Measurements from ENCODE around the gene LMNA.
"Not testable (repeated sequence)": the region's sequence is repeated elsewhere in the genome, so short reads cannot be mapped to it uniquely, and the experiment has no call there.

The LMNA gene

GRCh38 chr1:156167536-156167935 lies 53.0 kb downstream of the LMNA start:
- Histone ChIP-seq H3K36me3 (ENCODE audit: control insufficient read depth in 2 of 2, insufficient read depth in 2 of 2, low read length in 2 of 2) (no peaks in the 10 kb centered on the region), H3K27me3 (ENCODE audit: control insufficient read depth in 1 of 2, insufficient read depth in 2 of 2, low read length in 2 of 2) (no peaks in the 10 kb centered on the region), H3K4me1 (ENCODE audit: control insufficient read depth, insufficient read depth, low read length) (no peaks in the 10 kb centered on the region), H3K9ac (ENCODE audit: low read length in 2 of 2) (no peak overlapping the region), H3K9me3 (ENCODE audit: control insufficient read depth in 2 of 2, low read length in 2 of 2) (no peaks in the 10 kb centered on the region), H3K4me3 (ENCODE audit: low read length in 2 of 2) (no peak overlapping the region), H3K27ac (ENCODE audit: low read length) (no peak overlapping the region)

- no peaks in the 10 kb centered on the region for H3K4me1 ChIP-seq (ENCODE audit: control insufficient read depth, insufficient read depth, low read length)
- H3K9ac ChIP-seq (ENCODE audit: low read length in 2 of 2), result no peak overlapping the region
- peaks cover 0 to 3% of the 10 kb centered on the region in 2 donors for H3K36me3 ChIP-seq (ENCODE audit: control insufficient read depth in 2 of 2, insufficient read depth in 2 of 2, low read length in 2 of 2)
- H3K27me3 ChIP-seq (ENCODE audit: control insufficient read depth in 1 of 2, insufficient read depth in 2 of 2, low read length in 2 of 2), result no peaks in the 10 kb centered on the region
- H3K4me3 ChIP-seq (ENCODE audit: low read length in 2 of 2), result no peak overlapping the region
- H3K9me3 ChIP-seq (ENCODE audit: control insufficient read depth in 2 of 2, low read length in 2 of 2), result no peaks in the 10 kb centered on the region
- H3K27ac ChIP-seq (ENCODE audit: low read length), result no peak overlapping the region
These were observed 58.4 kb downstream of the LMNA start for GRCh38 chr1:156172696-156173470.

- H3K4me3 ChIP-seq (ENCODE audit: low read length in 2 of 2), result no peak overlapping the region
- no peaks in the 10 kb centered on the region for H3K27me3 ChIP-seq (ENCODE audit: control insufficient read depth in 1 of 2, insufficient read depth in 2 of 2, low read length in 2 of 2)
- H3K27ac ChIP-seq (ENCODE audit: low read length), result no peak overlapping the region
- no peaks in the 10 kb centered on the region for H3K4me1 ChIP-seq (ENCODE audit: control insufficient read depth, insufficient read depth, low read length)
- no peaks in the 10 kb centered on the region for H3K9me3 ChIP-seq (ENCODE audit: control insufficient read depth in 2 of 2, low read length in 2 of 2)
- peaks cover 0 to 3% of the 10 kb centered on the region in 2 donors for H3K36me3 ChIP-seq (ENCODE audit: control insufficient read depth in 2 of 2, insufficient read depth in 2 of 2, low read length in 2 of 2)
- no peak overlapping the region for H3K9ac ChIP-seq (ENCODE audit: low read length in 2 of 2)
These were observed 62.2 kb downstream of the LMNA start for GRCh38 chr1:156176610-156177210.

GRCh38 chr1:156177919-156178654 lies 63.6 kb downstream of the LMNA start:
- H3K9me3 ChIP-seq (ENCODE audit: control insufficient read depth in 2 of 2, low read length in 2 of 2), result no peaks in the 10 kb centered on the region
- peaks cover 0 to 3% of the 10 kb centered on the region in 2 donors for H3K36me3 ChIP-seq (ENCODE audit: control insufficient read depth in 2 of 2, insufficient read depth in 2 of 2, low read length in 2 of 2)
- H3K4me3 ChIP-seq (ENCODE audit: low read length in 2 of 2), result no peak overlapping the region
- H3K9ac ChIP-seq (ENCODE audit: low read length in 2 of 2), result no peak overlapping the region
- H3K27ac ChIP-seq (ENCODE audit: low read length), result no peak overlapping the region
- no peaks in the 10 kb centered on the region for H3K4me1 ChIP-seq (ENCODE audit: control insufficient read depth, insufficient read depth, low read length)
- H3K27me3 ChIP-seq (ENCODE audit: control insufficient read depth in 1 of 2, insufficient read depth in 2 of 2, low read length in 2 of 2), result no peaks in the 10 kb centered on the region

- Histone ChIP-seq H3K4me1 (ENCODE audit: control insufficient read depth, insufficient read depth, low read length) (no peaks in the 10 kb centered on the region), H3K27me3 (ENCODE audit: control insufficient read depth in 1 of 2, insufficient read depth in 2 of 2, low read length in 2 of 2) (no peaks in the 10 kb centered on the region), H3K9me3 (ENCODE audit: control insufficient read depth in 2 of 2, low read length in 2 of 2) (no peaks in the 10 kb centered on the region), H3K9ac (ENCODE audit: low read length in 2 of 2) (no peak overlapping the region), H3K27ac (ENCODE audit: low read length) (no peak overlapping the region), H3K36me3 (ENCODE audit: control insufficient read depth in 2 of 2, insufficient read depth in 2 of 2, low read length in 2 of 2) (peaks cover 0 to 3% of the 10 kb centered on the region in 2 donors), H3K4me3 (ENCODE audit: low read length in 2 of 2) (no peak overlapping the region)
These were observed 66.0 kb downstream of the LMNA start for GRCh38 chr1:156180471-156180870.

GRCh38 chr1:156181391-156181924 lies 66.9 kb downstream of the LMNA start:
- H3K9me3 ChIP-seq (ENCODE audit: control insufficient read depth in 2 of 2, low read length in 2 of 2); H3K27me3 ChIP-seq (ENCODE audit: control insufficient read depth in 1 of 2, insufficient read depth in 2 of 2, low read length in 2 of 2); H3K36me3 ChIP-seq (ENCODE audit: control insufficient read depth in 2 of 2, insufficient read depth in 2 of 2, low read length in 2 of 2); H3K4me3 ChIP-seq (ENCODE audit: low read length in 2 of 2); H3K9ac ChIP-seq (ENCODE audit: low read length in 2 of 2); H3K27ac ChIP-seq (ENCODE audit: low read length); H3K4me1 ChIP-seq (ENCODE audit: control insufficient read depth, insufficient read depth, low read length): not testable (repeated sequence)

GRCh38 chr1:156182010-156182779 lies 67.7 kb downstream of the LMNA start:
- not testable (repeated sequence) for H3K9ac ChIP-seq (ENCODE audit: low read length in 2 of 2); H3K27me3 ChIP-seq (ENCODE audit: control insufficient read depth in 1 of 2, insufficient read depth in 2 of 2, low read length in 2 of 2); H3K4me3 ChIP-seq (ENCODE audit: low read length in 2 of 2); H3K4me1 ChIP-seq (ENCODE audit: control insufficient read depth, insufficient read depth, low read length); H3K36me3 ChIP-seq (ENCODE audit: control insufficient read depth in 2 of 2, insufficient read depth in 2 of 2, low read length in 2 of 2); H3K27ac ChIP-seq (ENCODE audit: low read length); H3K9me3 ChIP-seq (ENCODE audit: control insufficient read depth in 2 of 2, low read length in 2 of 2)

GRCh38 chr1:156186347-156187177 lies 72.1 kb downstream of the LMNA start:
- H3K4me1 ChIP-seq (ENCODE audit: control insufficient read depth, insufficient read depth, low read length); H3K27ac ChIP-seq (ENCODE audit: low read length); H3K36me3 ChIP-seq (ENCODE audit: control insufficient read depth in 2 of 2, insufficient read depth in 2 of 2, low read length in 2 of 2); H3K4me3 ChIP-seq (ENCODE audit: low read length in 2 of 2); H3K9me3 ChIP-seq (ENCODE audit: control insufficient read depth in 2 of 2, low read length in 2 of 2); H3K9ac ChIP-seq (ENCODE audit: low read length in 2 of 2); H3K27me3 ChIP-seq (ENCODE audit: control insufficient read depth in 1 of 2, insufficient read depth in 2 of 2, low read length in 2 of 2): not testable (repeated sequence)
